ENCODE measurements around the gene HNRNPUL2. TPM values are rescaled to one million over a fixed set of nuclear protein-coding genes. Genes with fewer than 3 reads are reported as not detected.

Gene HNRNPUL2
- total and polyA plus RNA-seq, 2 donors (not counting 1 experiment from before 2014, with no cell fraction given) = 14.6 to 70.4 TPM

- Histone ChIP-seq H3K36me3 (replicated peaks in 1 of 2; ENCODE audit: control extremely low read depth in 1 of 2, control insufficient read depth in 1 of 2, extremely low read depth in 1 of 2, insufficient read depth in 2 of 2, low read length in 1 of 2) (peaks cover 0 to 16% of the 10 kb centered on the region in 2 experiments), H3K4me3 (ENCODE audit: control extremely low read depth in 1 of 5, extremely low read depth in 1 of 5, insufficient read depth in 1 of 5, low read depth in 2 of 5, low read length in 4 of 5) (peak within 1 kb of the TSS; percentile 82 to 94 (median 86)), H3K27me3 (replicated peaks in 1 of 4; ENCODE audit: control extremely low read depth in 1 of 4, control insufficient read depth in 3 of 4, insufficient read depth in 4 of 4, low read length in 3 of 4) (no peaks in the 10 kb centered on the region), H3K79me2 (ENCODE audit: control insufficient read depth, insufficient read depth, low read length) (peaks cover 40% of the 10 kb centered on the region), H3K4me2 (replicated peaks; ENCODE audit: low read depth, low read length, poor library complexity, severe bottlenecking) (peak within 1 kb of the TSS; percentile 96), H4K20me1 (ENCODE audit: control insufficient read depth, insufficient read depth, low read length, poor library complexity, severe bottlenecking) (peaks cover 4% of the 10 kb centered on the region), H3K9me3 (ENCODE audit: control extremely low read depth in 1 of 3, control insufficient read depth in 2 of 3, insufficient read depth in 1 of 3, low read length in 2 of 3) (no peaks in the 10 kb centered on the region), H3K27ac (ENCODE audit: low read length in 2 of 2) (peak within 1 kb of the TSS; percentile 80 to 84), H3K4me1 (ENCODE audit: control insufficient read depth in 2 of 2, insufficient read depth in 2 of 2, low read length in 2 of 2) (peaks cover 7 to 21% of the 10 kb centered on the region in 2 donors), H3K9ac (ENCODE audit: low read length) (peak within 1 kb of the TSS; percentile 81), H2AFZ (ENCODE audit: insufficient read depth, low read depth, low read length, poor library complexity, severe bottlenecking) (peak within 1 kb of the TSS; percentile 95)
- DNase-seq = peak; percentile 99
- ATAC-seq (ENCODE audit: low read depth) = peak; percentile 92
- Mint-ChIP-seq H3K27ac (peak within 1 kb of the TSS; percentile 99), H3K4me1 (peaks cover 27% of the 10 kb centered on the region), H3K4me3 (peak within 1 kb of the TSS; percentile 99), H3K27me3 (no peaks in the 10 kb centered on the region), H3K9me3 (ENCODE audit: insufficient read depth) (no peaks in the 10 kb centered on the region)
- CTCF ChIA-PET = interaction anchor here (0.8 to 2.6 kb wide), 14 partner anchors 9 to 1550 kb away, joined by 3 to 32 read pairs (median 6); partner anchors contain the start of genes HNRNPUL2, STX5, TEX54 and TMEM179B
- intact Hi-C loops (cut with micrococcal nuclease) = loop anchor here (1.0 kb wide), 7 partner anchors 7 to 127 kb away; partner anchors contain the start of genes HNRNPUL2, INTS5, POLR2G and TMEM179B
- 2% methylated on average over 47 of the region's 47 CpGs for WGBS (ENCODE audit: insufficient coverage)
- POLR2A ChIA-PET = interaction anchor here (0.5 to 3.9 kb wide), 33 partner anchors 8 to 1951 kb away, joined by 3 to 75 read pairs (median 6); partner anchors contain the start of genes B3GAT3, BSCL2, C11orf98 and CSKMT
- TF ChIP-seq CTCF (IDR thresholded peaks at IDR 0.05) = no peak
- no peak for TF ChIP-seq EZH2 (IDR thresholded peaks at IDR 0.05; ENCODE audit: borderline replicate concordance, insufficient read depth, low read depth, low read length, poor library complexity, severe bottlenecking)
These were observed 26.7 kb upstream of the HNRNPUL2 start, which contains the start of gene ZBTB3 for GRCh38 chr11:62753736-62754603. ZBTB3 (minus strand) TSS chr11:62754160; CDS start chr11:62753664, 496 bp downstream.

Data from B cell (primary cell).